LNCAP (cell line): ENCODE data around the gene GATA1.

Experiments
- CTCF ChIP-seq: fragments of 450-650 bp; IDR thresholded peaks from 2 replicates; pipeline ENCODE4 v1.5.1; 2017; ENCODE audit warnings: mild to moderate bottlenecking

The GATA1 gene

GRCh38 chrX:48749182-48749581, 37.2 kb upstream of the GATA1 start:
- TF ChIP-seq CTCF: no peak

GRCh38 chrX:48751343-48751742, 35.0 kb upstream of the GATA1 start:
- TF ChIP-seq CTCF: no peak

- no peak for TF ChIP-seq CTCF
Measured at GRCh38 chrX:48752498-48752897, 33.9 kb upstream of the GATA1 start.

- TF ChIP-seq CTCF: no peak
Measured at GRCh38 chrX:48753708-48754228, 32.6 kb upstream of the GATA1 start.

GRCh38 chrX:48754238-48754637, 32.2 kb upstream of the GATA1 start:
- no peak for TF ChIP-seq CTCF

GRCh38 chrX:48761674-48762471, 24.5 kb upstream of the GATA1 start, which contains the start of gene GLOD5:
TSS of gene GLOD5 (plus strand) at chrX:48761747. CDS start at chrX:48761791, 44 bp downstream.
- peak; percentile 43 for TF ChIP-seq CTCF

- no peak for TF ChIP-seq CTCF
Measured at GRCh38 chrX:48769230-48769629, 17.2 kb upstream of the GATA1 start.
